ENCODE results near the gene METTL15.

METTL15 gene

GRCh38 chr11:28242596-28242995 lies 134.4 kb downstream of the METTL15 start:
- H3K9ac ChIP-seq (ENCODE audit: low read length): no peak overlapping the region
- no peak overlapping the region for H3K27ac ChIP-seq (ENCODE audit: low read depth, low read length)
- no peak for TF ChIP-seq EZH2phosphoT487 (conservative IDR thresholded peaks at IDR 0.05; ENCODE audit: low read length)
- TF ChIP-seq, protein P1, sequence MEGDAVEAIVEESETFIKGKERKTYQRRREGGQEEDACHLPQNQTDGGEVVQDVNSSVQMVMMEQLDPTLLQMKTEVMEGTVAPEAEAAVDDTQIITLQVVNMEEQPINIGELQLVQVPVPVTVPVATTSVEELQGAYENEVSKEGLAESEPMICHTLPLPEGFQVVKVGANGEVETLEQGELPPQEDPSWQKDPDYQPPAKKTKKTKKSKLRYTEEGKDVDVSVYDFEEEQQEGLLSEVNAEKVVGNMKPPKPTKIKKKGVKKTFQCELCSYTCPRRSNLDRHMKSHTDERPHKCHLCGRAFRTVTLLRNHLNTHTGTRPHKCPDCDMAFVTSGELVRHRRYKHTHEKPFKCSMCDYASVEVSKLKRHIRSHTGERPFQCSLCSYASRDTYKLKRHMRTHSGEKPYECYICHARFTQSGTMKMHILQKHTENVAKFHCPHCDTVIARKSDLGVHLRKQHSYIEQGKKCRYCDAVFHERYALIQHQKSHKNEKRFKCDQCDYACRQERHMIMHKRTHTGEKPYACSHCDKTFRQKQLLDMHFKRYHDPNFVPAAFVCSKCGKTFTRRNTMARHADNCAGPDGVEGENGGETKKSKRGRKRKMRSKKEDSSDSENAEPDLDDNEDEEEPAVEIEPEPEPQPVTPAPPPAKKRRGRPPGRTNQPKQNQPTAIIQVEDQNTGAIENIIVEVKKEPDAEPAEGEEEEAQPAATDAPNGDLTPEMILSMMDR (IDR thresholded peaks at IDR 0.05; ENCODE audit: insufficient read depth, low read length, poor library complexity, severe bottlenecking): no peak
- no peaks in the 10 kb centered on the region for H3F3A ChIP-seq (ENCODE audit: insufficient read depth)
- no peak overlapping the region for H2AFZ ChIP-seq (ENCODE audit: low read depth, low read length, severe bottlenecking)
- no peak overlapping the region for H3K4me3 ChIP-seq (ENCODE audit: insufficient read depth, low read length, poor library complexity, severe bottlenecking)
- H3K27me3 ChIP-seq (ENCODE audit: low read length): no peaks in the 10 kb centered on the region
- H3K9me2 ChIP-seq (replicated peaks; ENCODE audit: insufficient read depth, low read length): no peaks in the 10 kb centered on the region
- no peaks in the 10 kb centered on the region for H3K36me3 ChIP-seq (ENCODE audit: low read length)
- no peak overlapping the region for H3K4me2 ChIP-seq (ENCODE audit: low read depth, low read length, poor library complexity, severe bottlenecking)
- H3K79me2 ChIP-seq (ENCODE audit: insufficient read depth, low read length): no peaks in the 10 kb centered on the region; the same call in 1 of the 2 replicates
- H3K9me3 ChIP-seq (ENCODE audit: insufficient read depth, low read length): no peaks in the 10 kb centered on the region
- H4K20me1 ChIP-seq (ENCODE audit: low read depth, low read length): no peaks in the 10 kb centered on the region

- Histone ChIP-seq H3K27me3 (ENCODE audit: low read length) (no peaks in the 10 kb centered on the region), H2AFZ (ENCODE audit: low read depth, low read length, severe bottlenecking) (no peak overlapping the region), H3K79me2 (ENCODE audit: insufficient read depth, low read length) (no peaks in the 10 kb centered on the region; the same call in 1 of the 2 replicates), H3K27ac (ENCODE audit: low read depth, low read length) (no peak overlapping the region), H3K9me2 (replicated peaks; ENCODE audit: insufficient read depth, low read length) (no peaks in the 10 kb centered on the region), H3F3A (ENCODE audit: insufficient read depth) (no peaks in the 10 kb centered on the region), H3K9me3 (ENCODE audit: insufficient read depth, low read length) (no peaks in the 10 kb centered on the region), H4K20me1 (ENCODE audit: low read depth, low read length) (no peaks in the 10 kb centered on the region), H3K4me3 (ENCODE audit: insufficient read depth, low read length, poor library complexity, severe bottlenecking) (no peak overlapping the region), H3K36me3 (ENCODE audit: low read length) (no peaks in the 10 kb centered on the region), H3K9ac (ENCODE audit: low read length) (no peak overlapping the region), H3K4me2 (ENCODE audit: low read depth, low read length, poor library complexity, severe bottlenecking) (no peak overlapping the region)
- TF ChIP-seq EZH2phosphoT487 (conservative IDR thresholded peaks at IDR 0.05; ENCODE audit: low read length): no peak
- TF ChIP-seq, protein P1 (IDR thresholded peaks at IDR 0.05; ENCODE audit: insufficient read depth, low read length, poor library complexity, severe bottlenecking): no peak
These were observed 134.9 kb downstream of the METTL15 start for GRCh38 chr11:28243061-28243460.

- Histone ChIP-seq H3K4me3 (ENCODE audit: insufficient read depth, low read length, poor library complexity, severe bottlenecking) (no peak overlapping the region), H3K9me3 (ENCODE audit: insufficient read depth, low read length) (no peaks in the 10 kb centered on the region), H3K4me2 (ENCODE audit: low read depth, low read length, poor library complexity, severe bottlenecking) (no peak overlapping the region), H3F3A (ENCODE audit: insufficient read depth) (no peaks in the 10 kb centered on the region), H2AFZ (ENCODE audit: low read depth, low read length, severe bottlenecking) (no peak overlapping the region), H3K27me3 (ENCODE audit: low read length) (no peaks in the 10 kb centered on the region), H3K36me3 (ENCODE audit: low read length) (no peaks in the 10 kb centered on the region), H3K27ac (ENCODE audit: low read depth, low read length) (no peak overlapping the region), H4K20me1 (ENCODE audit: low read depth, low read length) (no peaks in the 10 kb centered on the region), H3K79me2 (ENCODE audit: insufficient read depth, low read length) (no peaks in the 10 kb centered on the region; the same call in 1 of the 2 replicates), H3K9ac (ENCODE audit: low read length) (no peak overlapping the region), H3K9me2 (replicated peaks; ENCODE audit: insufficient read depth, low read length) (no peaks in the 10 kb centered on the region)
- TF ChIP-seq, protein P1 (IDR thresholded peaks at IDR 0.05; ENCODE audit: insufficient read depth, low read length, poor library complexity, severe bottlenecking): no peak
- no peak for TF ChIP-seq EZH2phosphoT487 (conservative IDR thresholded peaks at IDR 0.05; ENCODE audit: low read length)
These were observed 135.4 kb downstream of the METTL15 start for GRCh38 chr11:28243581-28243980.
